ENCODE data around the gene FSTL3.

FSTL3 gene

DNA sequence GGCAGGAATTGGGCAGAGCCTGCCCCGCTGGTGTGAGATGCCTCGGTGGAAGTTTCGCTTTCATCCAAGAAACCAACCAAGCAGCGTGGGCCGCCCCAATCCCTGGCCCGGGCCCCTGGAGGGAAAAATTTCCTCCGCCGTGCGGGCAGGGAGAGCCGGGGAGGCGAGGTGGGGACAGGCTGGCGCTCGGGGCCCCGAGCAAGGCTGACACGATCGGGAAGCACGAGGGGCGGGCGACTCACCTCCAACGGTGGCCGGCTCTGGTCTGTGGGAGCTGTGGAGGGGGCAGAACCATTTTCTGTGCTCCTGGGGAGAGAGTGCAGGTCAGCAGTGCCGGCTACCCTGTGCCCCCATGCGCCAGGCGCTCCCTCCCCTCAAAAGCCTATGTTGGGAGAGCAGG, 24.2 kb upstream of the FSTL3 start:
- TF ChIP-seq, protein P1, sequence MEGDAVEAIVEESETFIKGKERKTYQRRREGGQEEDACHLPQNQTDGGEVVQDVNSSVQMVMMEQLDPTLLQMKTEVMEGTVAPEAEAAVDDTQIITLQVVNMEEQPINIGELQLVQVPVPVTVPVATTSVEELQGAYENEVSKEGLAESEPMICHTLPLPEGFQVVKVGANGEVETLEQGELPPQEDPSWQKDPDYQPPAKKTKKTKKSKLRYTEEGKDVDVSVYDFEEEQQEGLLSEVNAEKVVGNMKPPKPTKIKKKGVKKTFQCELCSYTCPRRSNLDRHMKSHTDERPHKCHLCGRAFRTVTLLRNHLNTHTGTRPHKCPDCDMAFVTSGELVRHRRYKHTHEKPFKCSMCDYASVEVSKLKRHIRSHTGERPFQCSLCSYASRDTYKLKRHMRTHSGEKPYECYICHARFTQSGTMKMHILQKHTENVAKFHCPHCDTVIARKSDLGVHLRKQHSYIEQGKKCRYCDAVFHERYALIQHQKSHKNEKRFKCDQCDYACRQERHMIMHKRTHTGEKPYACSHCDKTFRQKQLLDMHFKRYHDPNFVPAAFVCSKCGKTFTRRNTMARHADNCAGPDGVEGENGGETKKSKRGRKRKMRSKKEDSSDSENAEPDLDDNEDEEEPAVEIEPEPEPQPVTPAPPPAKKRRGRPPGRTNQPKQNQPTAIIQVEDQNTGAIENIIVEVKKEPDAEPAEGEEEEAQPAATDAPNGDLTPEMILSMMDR (IDR thresholded peaks at IDR 0.05; ENCODE audit: control insufficient read depth, extremely low read depth, insufficient read depth): no peak
- no peak for DNase-seq (ENCODE audit: low read depth)
- H3K4me3 ChIP-seq (ENCODE audit: low read depth, low read length): no peak overlapping the region

GRCh38 chr19:652467-653389, 23.5 kb upstream of the FSTL3 start:
- DNase-seq (ENCODE audit: low read depth): no peak
- TF ChIP-seq, protein P1 (IDR thresholded peaks at IDR 0.05; ENCODE audit: control insufficient read depth, extremely low read depth, insufficient read depth): no peak
- no peak overlapping the region for H3K4me3 ChIP-seq (ENCODE audit: low read depth, low read length)

- no peak for DNase-seq (ENCODE audit: low read depth)
- H3K4me3 ChIP-seq (ENCODE audit: low read depth, low read length): no peak overlapping the region
- TF ChIP-seq, protein P1 (IDR thresholded peaks at IDR 0.05; ENCODE audit: control insufficient read depth, extremely low read depth, insufficient read depth): no peak
These were observed 22.8 kb upstream of the FSTL3 start for GRCh38 chr19:653425-653824.

DNA sequence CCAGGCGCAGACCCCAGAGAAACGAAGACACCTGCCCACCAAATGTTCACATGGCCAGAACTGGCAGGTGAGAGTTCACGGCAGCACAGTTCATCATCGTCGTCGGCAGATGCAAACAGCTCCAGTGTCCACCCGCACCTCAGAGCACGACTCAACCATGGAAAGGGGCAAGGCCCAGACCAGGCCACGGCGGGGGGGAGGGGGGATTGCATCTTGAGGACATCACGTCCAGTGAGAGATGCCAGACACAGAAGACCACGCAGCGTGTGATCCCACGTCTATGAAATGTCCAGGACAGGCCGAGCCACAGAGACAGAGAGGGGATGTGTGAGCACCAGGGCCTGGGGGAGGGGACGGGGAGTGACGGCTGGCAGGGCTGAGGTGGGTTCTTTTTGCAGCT, 20.5 kb upstream of the FSTL3 start:
- no peak overlapping the region for H3K4me3 ChIP-seq (ENCODE audit: low read depth, low read length)
- no peak for DNase-seq (ENCODE audit: low read depth)
- TF ChIP-seq, protein P1 (IDR thresholded peaks at IDR 0.05; ENCODE audit: control insufficient read depth, extremely low read depth, insufficient read depth): no peak

GRCh38 chr19:656751-657559, 19.2 kb upstream of the FSTL3 start:
- H3K4me3 ChIP-seq (ENCODE audit: low read depth, low read length): no peak overlapping the region
- no peak for DNase-seq (ENCODE audit: low read depth)
- TF ChIP-seq, protein P1 (IDR thresholded peaks at IDR 0.05; ENCODE audit: control insufficient read depth, extremely low read depth, insufficient read depth): no peak

DNA sequence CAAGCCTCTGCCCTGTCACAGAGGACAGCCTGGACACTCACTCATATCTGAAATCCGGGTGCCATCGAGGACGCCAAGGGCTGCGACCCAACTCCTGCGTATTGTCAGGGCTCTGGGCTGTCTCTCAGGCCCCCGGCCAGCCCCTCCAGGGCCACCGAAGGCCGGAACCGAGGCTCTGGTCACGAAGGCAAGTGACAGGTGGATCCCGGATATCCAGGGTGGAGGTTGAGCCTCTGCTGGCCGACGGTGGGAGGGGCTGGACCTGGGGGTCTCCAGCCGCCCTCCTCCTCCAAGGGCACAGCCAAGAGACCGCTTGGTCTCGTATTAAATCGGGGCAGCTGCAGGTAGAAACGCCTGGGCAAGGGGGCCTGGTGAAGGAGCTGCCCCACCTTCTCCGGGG, 18.6 kb upstream of the FSTL3 start:
- no peak for DNase-seq (ENCODE audit: low read depth)
- no peak overlapping the region for H3K4me3 ChIP-seq (ENCODE audit: low read depth, low read length)
- TF ChIP-seq, protein P1 (IDR thresholded peaks at IDR 0.05; ENCODE audit: control insufficient read depth, extremely low read depth, insufficient read depth): no peak

Measured in LNCaP clone FGC (cell line).